ENCODE data around the gene SDF2L1. TPM values are rescaled to one million over a fixed set of nuclear protein-coding genes. Genes with fewer than 3 reads are reported as not detected.
"Not testable (repeated sequence)": the region's sequence is repeated elsewhere in the genome, so short reads cannot be mapped to it uniquely, and the experiment has no call there.

SDF2L1 gene
- total RNA-seq, 1 donor from 2014 or later: 56.6 TPM

GRCh38 chr22:21659864-21660525 lies 17.9 kb downstream of the SDF2L1 start:
- DNase-seq (ENCODE audit: extremely low read depth, low read depth, low spot score): no peak

DNA sequence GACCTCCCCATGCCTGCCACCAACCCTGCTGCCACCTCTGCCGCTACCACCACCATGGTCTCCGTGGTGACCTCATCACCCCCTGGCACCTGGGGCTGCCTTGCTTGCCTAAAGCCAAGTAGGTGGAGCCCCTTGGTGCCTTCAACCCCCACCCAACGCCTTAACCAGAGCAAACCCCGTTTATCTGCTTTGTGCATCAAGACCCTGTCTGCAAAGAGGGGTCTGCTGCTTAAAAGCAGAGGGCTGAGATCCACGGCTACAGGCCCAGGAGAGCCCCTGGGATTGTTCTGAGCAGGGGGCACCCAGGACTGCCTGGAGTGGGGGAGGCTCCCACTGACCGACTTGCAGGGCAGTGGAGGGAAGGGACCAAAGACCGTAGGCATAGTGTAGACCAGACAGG lies 18.8 kb downstream of the SDF2L1 start:
- no peak for DNase-seq (ENCODE audit: extremely low read depth, low read depth, low spot score)

GRCh38 chr22:21661991-21662390 lies 19.9 kb downstream of the SDF2L1 start:
- no peak for DNase-seq (ENCODE audit: extremely low read depth, low read depth, low spot score)

DNA sequence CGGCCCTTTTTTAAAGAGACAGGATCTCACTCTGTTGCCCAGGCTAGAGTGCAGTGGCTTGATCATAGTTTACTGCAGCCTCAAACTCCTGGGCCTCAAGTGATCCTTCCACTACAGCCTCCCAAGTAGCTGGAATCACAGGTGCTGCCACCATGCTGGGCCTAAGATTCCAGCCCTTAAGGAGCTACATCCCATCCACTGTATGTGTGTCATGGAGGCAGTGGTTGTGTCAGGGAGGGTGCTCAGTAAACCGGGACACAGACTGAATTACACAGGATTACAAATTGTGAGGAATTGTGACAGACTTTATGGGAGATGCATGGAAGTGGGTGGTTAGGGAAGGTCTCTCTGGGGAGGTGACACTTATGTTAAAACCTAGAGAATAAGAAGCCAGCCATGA lies 21.6 kb downstream of the SDF2L1 start:
- DNase-seq (ENCODE audit: extremely low read depth, low read depth, low spot score): no peak

DNA sequence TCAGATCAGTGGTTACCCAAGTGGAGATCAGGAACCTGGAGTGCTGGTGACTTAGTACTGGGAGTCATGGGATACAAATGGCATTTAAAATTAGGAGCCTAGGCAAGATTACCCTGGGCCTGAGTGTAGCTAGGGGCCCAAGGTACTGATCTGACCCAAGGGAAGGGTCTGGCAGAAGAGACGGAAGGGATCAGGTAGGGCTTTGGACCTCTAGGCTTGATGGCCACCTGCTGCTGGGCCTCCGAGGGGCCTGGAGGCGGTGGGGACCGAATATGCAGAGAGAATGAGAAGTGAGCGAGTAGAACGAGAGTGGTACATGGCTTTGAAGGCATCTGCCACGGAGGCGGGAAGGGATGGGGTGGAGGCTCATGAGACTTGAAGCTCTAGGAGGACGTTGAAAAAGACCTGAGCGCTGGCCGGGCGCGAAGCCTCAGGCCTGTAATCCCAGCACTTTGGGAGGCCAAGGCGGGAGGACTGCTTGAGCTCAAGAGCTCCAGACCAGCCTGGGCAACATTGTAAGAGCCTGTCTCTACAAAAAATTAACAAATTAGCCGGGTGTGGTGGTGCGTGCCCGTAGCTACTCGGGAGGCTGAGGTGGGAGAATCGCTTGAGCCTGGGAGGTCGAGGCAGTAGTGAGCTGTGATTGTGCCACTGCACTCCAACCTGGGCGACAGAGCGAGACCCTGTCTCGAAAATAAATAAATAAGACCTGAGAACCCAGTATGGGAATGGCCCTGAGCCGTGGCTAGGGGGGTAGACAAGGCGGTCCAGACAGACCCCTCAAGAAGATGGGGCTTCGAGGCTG lies 23.1 kb downstream of the SDF2L1 start:
- no peak for DNase-seq (ENCODE audit: extremely low read depth, low read depth, low spot score)

- DNase-seq (ENCODE audit: extremely low read depth, low read depth, low spot score): no peak
Measured at GRCh38 chr22:21666786-21667185, 24.7 kb downstream of the SDF2L1 start.

- DNase-seq (ENCODE audit: extremely low read depth, low read depth, low spot score): no peak
Measured at GRCh38 chr22:21669026-21669425, 26.9 kb downstream of the SDF2L1 start.

- no peak for DNase-seq (ENCODE audit: extremely low read depth, low read depth, low spot score)
Measured at GRCh38 chr22:21672107-21672629, 30.1 kb downstream of the SDF2L1 start.

- no peak for DNase-seq (ENCODE audit: extremely low read depth, low read depth, low spot score)
Measured at GRCh38 chr22:21673534-21674321, 31.6 kb downstream of the SDF2L1 start.

DNA sequence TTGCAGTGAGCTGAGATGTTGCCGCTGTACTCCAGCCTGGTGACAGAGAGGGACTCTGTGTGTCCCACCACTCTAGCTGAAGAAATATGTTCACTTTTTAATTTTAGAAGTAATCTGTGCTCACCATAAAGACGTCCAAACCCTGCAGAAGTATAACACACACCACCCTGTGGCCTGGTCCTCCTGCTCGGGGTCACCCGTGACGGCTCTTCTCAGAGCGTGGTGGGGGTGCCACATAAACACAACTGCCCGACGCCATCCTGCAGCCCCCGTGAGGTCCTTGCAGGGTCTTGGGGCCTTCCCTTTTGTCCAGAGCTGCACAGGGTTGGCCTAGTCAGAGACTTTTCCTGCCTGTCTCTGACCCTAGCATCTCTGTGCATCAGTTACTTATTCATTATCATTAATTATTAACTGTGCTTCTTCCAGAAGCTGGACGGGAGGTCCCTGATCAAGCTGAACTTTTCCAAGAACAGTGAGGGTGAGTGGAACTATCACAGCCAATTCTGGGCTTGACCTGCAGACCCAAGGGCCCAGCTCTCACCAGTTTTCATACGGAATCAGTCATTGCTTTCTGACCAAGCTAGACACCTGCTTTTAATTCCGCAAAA lies 32.6 kb downstream of the SDF2L1 start:
- DNase-seq (ENCODE audit: extremely low read depth, low read depth, low spot score): no peak

DNA sequence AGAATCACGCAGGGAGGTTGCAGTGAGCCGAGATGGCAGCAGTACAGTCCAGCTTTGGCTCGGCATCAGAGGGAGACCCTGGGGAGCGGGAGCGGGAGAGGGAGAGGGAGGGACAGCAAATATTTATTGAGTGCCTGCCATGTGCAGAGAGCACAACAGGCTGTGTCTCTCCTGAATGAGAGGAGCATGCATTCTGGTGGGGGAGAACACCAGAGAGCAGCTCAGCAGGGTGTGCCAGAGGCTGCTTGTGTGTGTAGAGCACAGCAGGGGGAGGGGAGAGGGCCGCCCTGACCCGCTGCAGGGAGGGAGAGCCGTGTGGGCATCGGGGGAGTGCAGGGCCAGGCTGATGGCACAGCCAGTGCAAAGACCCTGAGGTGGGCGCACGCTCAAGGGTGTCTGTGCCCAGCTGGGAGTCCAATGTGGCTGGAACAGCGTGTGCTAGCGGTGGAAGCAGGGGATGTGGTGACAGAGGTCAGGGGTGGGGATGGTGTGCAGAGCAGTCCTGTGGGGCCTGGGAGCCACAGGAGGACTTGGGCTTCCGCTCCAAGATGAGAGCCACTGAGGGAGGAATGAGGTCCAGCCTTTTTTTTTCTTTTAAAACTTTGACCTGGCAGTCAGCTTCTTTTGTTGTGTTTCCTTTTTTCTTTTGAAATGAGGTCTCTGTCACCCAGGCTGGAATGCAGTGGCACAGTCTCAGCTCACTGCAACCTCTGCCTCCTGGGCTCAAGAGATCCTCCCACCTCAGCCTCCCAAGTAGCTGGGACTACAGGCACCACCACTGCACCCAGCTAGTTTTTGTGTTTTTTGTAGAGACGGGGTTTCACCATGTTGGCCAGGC lies 35.7 kb downstream of the SDF2L1 start:
- DNase-seq (ENCODE audit: extremely low read depth, low read depth, low spot score): no peak

DNA sequence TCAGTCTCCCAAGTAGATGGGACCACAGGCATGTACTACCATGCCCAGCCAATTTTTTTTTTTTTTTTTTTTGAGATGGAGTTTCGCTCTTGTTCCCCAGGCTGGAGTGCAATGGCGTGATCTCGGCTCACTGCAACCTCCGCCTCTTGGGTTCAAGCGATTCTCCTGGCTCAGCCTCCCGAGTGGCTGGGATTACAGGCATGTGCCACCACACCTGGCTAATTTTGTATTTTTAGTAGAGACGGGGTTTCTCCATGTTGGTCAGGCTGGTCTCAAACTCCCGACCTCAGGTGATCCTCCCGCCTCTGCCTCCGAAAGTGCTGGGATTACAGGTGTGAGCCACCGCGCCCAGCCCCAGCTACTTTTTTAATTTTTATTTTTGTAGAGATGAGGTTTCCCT lies 36.7 kb downstream of the SDF2L1 start:
- DNase-seq (ENCODE audit: extremely low read depth, low read depth, low spot score): not testable (repeated sequence)

DNA sequence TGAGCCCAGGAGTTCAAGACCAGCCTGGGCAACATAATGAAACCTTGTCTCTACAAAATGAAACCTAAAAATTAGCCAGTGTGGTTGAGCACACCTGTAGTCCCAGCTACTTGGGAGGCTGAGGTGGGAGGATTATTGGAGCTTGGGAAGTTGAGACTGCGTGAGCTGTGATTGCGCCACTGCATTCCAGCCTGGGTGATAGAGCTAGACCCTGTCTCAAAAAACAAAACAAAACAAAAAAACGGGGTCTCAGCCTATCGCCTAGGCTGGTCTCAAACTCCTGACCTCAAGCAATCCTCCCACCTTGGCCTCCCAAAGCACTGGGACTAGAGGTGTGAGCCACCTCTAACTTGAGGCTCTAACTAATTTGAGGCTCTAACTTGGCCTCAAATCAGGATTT lies 37.3 kb downstream of the SDF2L1 start:
- no peak for DNase-seq (ENCODE audit: extremely low read depth, low read depth, low spot score)

GRCh38 chr22:21680830-21681565 lies 38.9 kb downstream of the SDF2L1 start:
- DNase-seq (ENCODE audit: extremely low read depth, low read depth, low spot score): no peak

- no peak for DNase-seq (ENCODE audit: extremely low read depth, low read depth, low spot score)
Measured at GRCh38 chr22:21681566-21682370, 39.7 kb downstream of the SDF2L1 start.

GRCh38 chr22:21682385-21683175 lies 40.5 kb downstream of the SDF2L1 start:
- no peak for DNase-seq (ENCODE audit: extremely low read depth, low read depth, low spot score)

- DNase-seq (ENCODE audit: extremely low read depth, low read depth, low spot score): no peak
Measured at GRCh38 chr22:21683401-21683811, 41.3 kb downstream of the SDF2L1 start.

Data from glomerular endothelial cell (primary cell).